Skeletal muscle cell (primary cell): ENCODE measurements around the gene TRAK1.

Experiments
- DNase-seq: peaks from one replicate; pipeline ENCODE4 v3.0.0-alpha.2; 2010; ENCODE audit warnings: low read depth
- H3K4me3 ChIP-seq: 2 replicates; pipeline ENCODE4 v1.5.1; 2011; ENCODE audit warnings: low read depth, mild to moderate bottlenecking, control low read depth, low read length, moderate library complexity

Gene TRAK1

DNA sequence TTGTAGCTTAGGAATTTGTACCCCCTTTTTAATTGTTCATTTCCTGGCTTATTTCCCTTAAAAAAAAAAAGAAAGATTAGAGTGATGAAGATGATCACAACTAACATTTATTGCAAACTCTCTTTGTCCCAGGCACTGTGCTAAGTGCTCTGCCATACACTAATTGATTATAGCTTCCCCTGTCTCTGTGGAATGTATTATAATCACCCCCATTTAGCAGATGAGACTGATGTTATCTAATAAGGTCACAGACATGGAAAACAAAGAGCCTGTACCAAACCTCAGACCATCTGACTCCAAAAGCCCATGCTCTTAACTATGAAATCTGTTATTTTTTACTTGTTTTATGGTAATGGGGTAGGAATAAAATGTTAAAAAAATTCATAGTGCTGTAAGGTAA is 53.1 kb downstream of the TRAK1 start:
- H3K4me3 ChIP-seq = no peak overlapping the region
- DNase-seq = no peak

DNA sequence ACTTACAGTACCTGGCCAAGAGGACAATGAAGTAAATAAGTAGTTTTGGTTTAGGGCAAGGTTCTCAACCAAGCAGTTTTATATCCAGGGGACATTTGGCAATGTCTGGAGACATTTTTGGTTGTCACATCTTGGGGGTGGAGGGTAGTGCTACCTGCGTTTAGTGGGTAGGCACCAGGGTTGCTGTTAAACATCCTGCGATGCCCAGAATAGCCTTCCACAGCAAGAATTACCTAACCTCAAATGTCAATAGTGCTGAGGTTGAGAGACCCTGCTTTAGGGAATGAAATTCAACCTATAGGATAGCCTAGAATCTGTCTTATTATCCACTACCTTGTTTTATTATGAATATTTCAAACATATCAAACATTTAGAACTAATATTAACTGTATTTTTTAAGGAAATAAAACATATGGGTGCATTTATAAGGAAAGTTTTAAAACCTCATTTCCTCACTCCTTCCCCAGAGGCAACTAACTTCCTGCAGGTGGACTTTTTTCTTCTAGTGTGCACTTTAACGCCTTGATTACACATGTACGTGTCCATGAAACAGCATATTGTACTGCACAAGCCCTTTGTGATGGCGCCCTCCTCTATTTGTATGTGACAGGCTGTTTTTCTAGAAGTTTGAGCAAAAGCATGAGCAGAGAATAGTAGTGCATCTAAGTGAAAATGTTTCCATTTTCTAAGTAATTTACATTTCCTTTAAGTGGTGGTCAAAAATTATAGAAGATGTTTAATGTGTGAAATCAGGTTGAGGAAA is 57.1 kb downstream of the TRAK1 start:
- H3K4me3 ChIP-seq = no peak overlapping the region
- no peak for DNase-seq

DNA sequence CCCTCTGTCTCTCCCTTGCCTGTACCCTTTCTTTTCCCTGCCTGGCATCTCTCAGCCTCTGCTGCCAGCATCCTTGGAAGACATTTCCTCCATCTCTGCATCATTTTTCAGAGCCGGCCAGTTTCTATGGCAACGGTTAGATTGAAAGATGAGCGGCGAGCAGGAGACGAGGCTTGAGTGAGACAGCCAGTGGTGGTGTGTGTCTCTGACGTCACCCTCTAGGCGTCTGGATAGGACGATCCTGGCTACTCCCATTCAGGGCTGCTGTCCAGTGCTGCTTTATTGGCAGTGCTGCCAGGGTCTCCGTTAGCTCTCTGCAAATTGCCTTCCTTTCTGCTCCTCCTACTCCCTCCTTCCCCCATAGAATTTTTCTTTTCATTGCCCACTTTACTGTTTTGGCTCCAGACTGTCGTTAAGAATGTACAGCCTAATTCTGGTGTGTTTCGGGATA is 57.9 kb downstream of the TRAK1 start:
- no peak overlapping the region for H3K4me3 ChIP-seq
- DNase-seq = peak; percentile 79

DNA sequence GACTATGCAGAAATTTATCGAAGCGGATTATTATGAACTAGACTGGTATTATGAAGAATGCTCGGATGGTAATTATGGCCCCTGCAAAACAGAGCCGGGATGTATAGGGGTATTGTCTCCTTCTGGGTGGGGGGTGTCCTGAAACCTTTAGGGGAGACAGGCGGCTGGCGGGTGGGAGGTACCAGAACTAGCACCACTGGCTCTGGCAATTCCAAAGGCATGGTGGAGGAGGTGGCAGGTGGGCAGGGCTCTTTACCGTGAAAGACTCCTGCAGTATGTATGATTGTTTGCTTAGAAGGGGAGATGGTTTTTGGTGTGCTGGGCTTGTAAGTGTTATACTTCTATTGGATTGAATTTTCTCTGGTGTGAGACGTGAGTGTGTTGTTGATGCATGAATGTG is 58.4 kb downstream of the TRAK1 start:
- no peak overlapping the region for H3K4me3 ChIP-seq
- DNase-seq = no peak

DNA sequence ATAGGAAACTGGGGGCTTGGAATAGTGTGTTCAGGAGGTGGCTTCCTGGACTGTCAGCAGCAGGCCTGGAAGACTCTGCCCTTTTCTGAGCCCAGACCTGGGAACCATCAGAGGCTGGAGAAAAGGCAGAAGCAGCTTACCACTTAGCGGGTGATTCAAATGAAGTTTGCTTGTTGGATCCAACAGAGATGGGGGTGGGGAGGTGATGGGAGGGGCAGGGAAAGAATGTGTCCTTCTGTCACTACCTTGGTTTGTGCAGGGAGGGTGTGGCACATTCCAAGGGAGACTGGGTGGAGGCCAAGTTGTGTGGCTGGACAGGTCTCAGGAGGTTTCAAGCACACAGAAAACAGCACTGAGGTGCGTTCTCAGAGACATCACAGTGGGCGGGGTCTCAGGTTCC is 58.8 kb downstream of the TRAK1 start:
- H3K4me3 ChIP-seq = no peak overlapping the region
- no peak for DNase-seq

DNA sequence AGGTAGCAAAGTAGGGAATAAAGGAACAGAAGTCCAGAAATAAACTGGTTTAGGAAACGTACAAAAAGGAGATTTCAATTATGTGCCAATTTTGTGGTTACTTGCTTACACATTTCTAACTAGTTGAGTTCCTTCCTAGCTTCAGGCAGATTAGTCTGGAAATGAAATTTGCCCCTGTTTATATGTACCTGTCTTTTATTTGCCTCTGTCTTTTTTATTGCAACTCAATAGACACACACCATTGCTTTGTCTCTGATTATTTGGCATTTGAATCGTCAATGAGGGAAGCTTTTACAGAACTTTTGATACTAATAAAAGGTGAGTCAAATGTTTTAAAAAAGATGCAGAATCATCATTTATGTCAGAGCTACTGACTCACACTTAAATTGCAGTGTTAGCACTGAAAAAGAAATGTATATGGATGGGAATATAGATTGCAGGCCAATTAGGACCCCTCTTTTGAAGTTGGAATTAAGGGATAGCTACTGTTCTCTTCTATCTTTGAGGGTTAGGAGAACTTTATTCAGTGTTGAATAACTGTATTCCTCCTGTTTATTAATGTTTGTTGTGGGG is 60.5 kb downstream of the TRAK1 start:
- DNase-seq = no peak
- no peak overlapping the region for H3K4me3 ChIP-seq

DNA sequence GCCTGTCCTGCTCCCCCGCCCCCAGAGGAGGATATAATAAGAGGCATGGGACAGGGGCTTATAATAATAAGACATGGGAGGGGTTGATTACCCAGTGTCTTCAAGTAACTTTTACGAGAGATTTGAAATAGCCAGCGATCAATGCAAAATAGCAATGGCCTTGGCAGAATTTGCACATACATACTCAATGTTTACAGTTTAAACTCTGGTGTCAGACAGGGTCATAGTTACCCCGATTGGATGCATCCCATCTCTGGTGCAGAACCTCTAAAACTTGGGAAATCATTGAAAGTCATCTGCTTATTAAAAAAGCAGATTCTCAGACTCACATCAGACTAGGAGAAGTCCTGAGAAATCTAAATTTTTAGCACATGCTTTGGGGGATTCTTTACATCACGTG is 61.0 kb downstream of the TRAK1 start:
- no peak overlapping the region for H3K4me3 ChIP-seq

DNA sequence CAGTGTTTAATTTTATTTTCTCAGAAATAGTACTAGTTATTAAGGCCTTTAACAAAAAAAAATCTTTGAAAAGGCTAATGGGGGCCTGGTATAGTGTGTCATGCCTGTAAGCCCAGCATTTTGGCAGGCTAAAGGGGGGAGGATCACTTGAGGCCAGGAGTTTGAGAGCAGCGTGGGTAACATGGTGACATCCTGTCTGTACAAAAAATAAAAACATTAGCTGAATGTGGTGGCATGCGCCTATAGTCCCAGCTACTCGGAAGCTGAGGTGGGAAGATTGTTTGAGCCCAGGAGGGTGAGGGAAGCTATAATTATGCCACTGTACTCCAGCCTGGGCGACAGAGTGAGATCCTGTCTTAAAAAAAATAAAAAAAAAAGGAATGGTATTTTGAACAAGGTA is 61.9 kb downstream of the TRAK1 start:
- DNase-seq = no peak
- H3K4me3 ChIP-seq = no peak overlapping the region

More for the DNA sequence above, 61.0 kb downstream of the TRAK1 start:
- DNase-seq = no peak

DNA sequence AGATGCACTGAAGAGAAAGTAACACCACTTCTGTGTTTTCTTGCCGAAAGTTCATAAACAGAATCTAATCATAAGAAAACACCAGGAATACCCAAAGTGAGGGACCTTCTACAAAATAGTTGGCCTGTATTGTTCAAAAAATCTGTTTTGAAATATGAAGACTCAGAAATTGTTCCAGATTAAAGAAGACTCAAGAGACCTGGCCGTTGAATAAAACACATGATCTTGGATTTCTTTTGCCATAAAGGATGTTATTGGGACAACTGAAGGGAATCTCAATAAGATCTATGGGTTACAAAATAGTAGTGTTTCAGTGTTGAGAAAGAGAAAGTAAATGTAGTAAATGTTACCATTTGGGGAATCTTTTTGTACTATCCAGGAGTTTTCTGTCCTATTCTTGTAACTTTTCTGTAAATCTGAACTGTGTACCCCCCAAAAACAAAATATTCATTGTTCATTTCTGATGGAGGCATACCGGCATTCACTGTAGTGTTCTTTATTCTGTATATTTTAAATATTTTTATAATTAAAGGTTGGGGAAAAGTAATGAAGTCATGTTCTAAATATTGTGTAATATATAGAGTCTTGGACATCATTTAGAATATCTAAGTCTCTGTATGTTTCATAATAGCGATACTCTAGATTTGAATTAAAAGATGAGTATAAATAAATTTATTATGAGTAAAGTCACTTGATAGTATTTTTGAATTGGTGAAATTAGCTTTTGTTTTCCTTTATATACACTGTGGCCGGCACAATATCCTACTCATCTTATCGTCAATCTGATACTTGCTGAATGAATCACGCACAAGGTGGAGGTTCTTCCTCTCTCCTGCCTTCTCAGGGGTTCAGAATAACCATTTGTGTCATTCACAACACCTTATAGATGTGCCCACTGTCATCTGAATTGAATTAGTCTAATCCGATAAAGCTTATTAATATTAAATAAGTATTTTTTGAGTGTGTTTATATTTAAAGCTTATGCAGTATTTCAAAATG is 66.7 kb downstream of the TRAK1 start:
- H3K4me3 ChIP-seq = no peak overlapping the region
- no peak for DNase-seq

DNA sequence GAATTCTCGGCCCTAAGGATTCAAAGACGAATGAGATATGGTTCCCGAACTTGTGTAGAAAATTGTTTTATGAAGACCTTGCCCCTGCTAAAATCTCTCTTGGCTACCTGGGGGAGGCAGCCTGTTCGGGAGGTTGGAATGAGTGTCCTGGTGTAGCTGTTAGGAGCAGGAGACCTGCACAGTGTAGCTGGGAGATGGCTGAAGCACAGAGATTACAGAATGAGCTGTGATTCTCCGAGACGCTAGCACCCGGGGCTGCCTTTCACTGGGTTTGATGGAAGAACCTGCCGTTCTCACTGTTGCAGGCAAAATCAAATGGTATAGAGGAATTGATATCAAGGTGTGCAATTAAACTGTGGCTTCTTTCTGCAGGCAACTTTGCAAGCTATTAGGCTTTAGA is 68.0 kb downstream of the TRAK1 start:
- no peak overlapping the region for H3K4me3 ChIP-seq
- no peak for DNase-seq

DNA sequence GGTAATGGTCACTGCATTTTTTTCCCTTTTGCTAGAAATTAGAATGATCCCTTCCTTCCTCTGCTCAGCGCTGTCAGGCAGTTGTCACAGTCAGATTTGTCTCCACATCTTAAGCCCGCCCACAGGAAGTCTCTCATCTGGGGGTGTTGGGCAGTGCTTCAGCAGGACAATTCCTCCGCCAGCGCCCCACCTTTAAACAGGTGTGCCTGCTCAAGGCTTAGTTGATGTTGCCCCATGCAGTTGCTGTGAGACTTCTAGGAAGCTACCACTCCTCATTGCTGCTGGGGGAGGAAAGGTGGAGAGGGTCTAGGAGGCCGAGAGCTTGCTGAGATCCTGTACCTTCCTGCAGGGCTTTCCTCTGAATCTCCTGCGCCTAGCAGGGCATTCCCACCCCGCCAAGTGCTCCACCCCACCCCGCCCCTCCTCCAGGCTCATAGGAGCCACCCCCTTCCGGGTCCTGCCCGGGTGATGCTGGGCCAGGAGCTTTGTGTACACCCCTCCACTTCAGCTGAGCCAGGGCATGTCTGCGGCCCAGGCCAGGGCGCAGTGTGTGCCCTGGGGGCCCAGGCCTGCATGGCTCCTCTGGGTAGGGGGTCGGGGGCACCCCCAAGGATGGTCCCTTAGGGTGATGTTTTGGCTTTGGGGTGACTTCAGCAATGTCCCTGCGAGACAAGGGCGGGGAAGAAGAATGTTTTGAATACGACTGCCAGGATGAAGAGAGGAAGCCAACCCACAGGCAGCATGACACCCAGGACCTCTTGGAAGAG is 68.7 kb downstream of the TRAK1 start:
- no peak for DNase-seq

DNA sequence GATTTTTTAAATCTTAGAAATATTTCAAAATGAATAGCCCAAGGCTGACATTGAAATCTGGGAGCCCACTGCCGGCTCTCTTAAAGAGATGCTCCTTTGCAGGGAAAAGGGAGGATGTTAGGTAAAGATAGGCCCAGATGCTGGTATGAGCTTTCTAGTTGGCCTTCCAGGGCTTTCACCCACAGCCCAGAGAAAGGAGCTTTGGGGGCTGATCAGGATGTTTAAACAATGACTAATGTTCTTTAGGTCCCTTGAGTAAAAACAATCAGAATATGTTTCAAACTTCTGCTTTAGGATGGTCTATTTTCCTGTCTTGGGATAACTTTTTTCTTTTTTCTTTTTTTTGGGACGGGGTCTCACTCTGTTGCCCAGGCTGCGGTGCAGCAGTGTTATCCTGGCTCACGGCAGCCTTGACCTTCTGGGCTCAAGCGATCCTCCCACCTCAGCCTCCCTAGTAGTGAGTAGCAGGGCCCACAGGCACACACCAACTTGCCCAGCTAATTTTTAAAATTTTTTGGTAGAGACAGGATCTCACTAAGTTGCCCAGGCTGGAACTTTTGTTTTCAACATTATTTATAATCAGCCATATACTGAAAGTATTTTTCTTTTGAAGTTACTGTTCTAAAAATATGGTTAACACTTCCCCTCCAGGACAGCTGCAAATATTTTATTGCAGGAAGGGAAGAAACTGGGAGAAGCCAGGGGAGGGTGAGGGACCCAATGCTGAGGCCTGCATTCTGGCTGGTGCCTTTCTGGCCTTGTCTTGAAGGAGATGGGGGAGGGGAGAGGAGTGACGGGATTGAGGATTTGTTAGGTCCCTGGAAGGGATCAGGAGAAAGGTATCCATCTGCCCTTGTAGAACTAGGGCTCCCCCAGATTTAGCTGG is 70.1 kb downstream of the TRAK1 start:
- peak; percentile 7 for DNase-seq
- H3K4me3 ChIP-seq = no peak overlapping the region

More for the DNA sequence above, 68.7 kb downstream of the TRAK1 start:
- no peak overlapping the region for H3K4me3 ChIP-seq

DNA sequence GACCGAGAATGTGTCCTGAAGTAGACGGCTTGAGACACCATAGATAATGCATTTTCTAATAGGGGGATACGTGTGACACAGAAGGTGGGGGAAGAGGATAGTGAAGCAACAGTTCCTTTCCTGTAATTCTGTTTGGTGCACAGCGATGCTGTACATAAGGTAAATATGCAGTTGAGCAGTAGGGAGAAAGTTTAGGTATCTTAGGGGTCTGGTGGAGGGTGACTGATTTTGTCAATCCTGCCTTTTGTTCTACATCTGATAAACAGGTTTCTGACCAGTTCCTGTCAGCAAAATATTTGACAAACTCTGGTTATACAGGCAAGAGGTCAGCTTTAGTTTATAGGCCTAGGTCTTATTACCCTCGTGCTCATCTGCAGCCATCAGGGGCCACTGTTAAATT is 71.3 kb downstream of the TRAK1 start:
- H3K4me3 ChIP-seq = no peak overlapping the region
- no peak for DNase-seq

DNA sequence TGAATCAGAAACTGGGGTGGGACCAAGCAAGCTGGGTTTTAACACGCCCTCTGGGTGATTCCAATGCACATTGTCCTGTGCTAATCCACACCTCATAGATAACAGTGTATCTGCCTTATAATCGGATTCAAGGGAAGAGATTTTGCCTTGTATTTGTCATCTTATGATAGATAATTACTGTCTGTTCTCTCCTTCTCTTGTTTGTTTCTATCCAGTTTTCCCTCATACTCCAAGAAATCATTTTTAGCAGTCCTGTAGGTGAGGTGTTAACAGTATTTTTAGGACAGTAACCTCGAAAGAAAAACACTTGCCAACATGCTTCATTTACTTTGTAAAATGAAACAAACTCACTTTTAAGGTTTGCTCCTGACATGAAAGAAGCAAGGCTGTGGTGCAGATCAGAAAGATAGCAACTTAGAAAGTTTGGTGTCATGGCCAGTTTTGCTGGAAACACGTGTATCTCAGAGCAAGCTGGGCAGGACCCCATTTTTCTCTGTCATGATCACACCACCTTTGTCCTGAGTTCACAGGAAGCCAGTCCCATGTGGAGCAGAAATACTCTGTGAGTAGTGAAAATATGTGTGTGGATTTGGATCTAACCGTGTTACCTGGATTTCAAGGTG is 72.6 kb downstream of the TRAK1 start:
- DNase-seq = no peak
- H3K4me3 ChIP-seq = no peak overlapping the region

DNA sequence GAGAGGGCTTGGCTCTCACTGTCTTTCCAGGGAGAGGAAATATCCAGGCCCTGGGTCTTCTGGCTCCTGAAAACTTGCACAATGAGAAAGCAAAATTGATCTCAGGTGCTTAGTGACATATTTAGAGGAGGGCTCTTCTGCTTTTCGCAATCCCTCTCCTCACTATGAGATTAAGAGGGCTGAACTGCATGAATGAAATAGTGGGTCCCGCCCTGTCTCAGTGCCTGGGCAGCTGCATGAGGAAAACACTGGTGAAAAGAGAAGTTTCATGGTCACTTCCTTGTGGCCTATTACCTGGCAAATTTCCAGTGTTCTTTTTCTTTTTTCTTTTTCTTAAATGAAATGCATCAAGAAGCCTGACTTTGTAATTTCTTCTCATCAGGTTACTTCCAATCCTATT is 73.5 kb downstream of the TRAK1 start:
- no peak overlapping the region for H3K4me3 ChIP-seq
- DNase-seq = no peak

DNA sequence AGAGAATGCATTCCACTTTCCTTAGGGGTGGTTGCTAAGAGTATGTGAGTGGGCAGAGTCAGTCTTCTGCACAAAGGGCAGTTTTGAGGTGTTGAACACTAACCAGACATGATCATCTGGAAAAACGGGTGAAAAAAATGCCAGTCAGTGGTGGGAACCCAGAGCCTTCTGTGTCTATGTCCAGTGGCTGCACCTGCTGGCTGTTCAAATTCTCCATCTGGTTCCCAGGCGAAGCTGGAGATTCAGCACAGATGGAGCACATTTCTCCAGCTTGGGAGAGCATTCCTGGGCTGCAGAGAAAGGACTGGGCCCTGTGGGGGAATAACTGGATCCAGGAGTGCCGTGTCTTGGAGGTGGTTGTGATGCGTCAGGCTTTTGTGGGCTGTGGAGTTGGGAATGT is 74.1 kb downstream of the TRAK1 start:
- no peak for DNase-seq
- no peak overlapping the region for H3K4me3 ChIP-seq

DNA sequence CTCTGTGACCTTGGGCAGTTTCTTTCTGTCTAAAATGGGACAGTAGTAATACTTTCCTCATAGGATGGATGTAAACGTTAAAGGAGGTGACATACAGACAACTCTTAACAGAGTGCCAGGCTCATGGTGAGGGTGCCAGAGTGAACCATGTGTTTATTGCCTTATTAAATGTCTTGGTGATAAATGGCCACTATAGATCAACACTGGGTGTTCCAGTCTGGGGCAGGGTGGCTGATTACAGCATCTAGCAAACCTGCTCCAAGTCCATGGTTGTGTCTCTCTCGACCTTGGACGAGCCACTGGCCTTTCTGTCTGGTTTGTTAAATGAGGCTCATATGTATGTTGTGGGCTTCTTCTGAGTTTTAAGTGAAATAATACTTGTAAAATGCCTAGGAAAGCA is 75.1 kb downstream of the TRAK1 start:
- no peak overlapping the region for H3K4me3 ChIP-seq
- no peak for DNase-seq

DNA sequence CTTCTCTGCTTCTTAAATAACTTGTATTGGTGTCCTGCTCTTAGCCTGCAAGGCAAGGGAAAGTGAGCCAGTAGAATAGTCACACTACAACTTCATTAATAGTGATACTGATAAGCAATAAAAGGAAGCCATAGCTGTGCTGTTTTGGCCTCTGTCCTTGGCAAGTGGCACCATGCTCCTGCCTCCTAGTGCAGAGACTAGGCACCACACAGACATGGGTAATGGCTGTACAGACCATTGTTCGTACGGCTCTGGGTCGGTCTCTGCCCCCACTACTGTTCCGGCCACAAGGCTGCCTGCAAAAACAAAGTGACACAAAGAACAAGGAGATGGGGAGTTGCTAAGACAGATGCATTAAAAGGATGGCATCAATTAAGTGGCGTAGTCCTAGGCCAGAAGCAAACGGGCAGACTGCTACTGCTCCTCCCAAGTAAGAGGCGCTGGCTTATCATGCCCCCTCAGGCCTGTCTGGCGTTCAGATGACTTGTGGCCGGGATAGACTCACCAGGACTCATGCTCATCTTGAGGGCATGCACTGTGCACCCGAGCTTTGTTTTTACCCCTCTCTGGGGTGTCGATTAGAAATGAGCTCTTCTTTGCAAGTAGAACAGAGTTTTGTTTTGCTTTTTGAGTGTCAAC is 75.6 kb downstream of the TRAK1 start:
- H3K4me3 ChIP-seq = no peak overlapping the region
- DNase-seq = no peak
